ENCODE data around the gene CCNL2.

The CCNL2 gene

GRCh38 chr1:1351511-1352427 is 47.4 kb downstream of the CCNL2 start:
- Histone ChIP-seq H3K36me3 (no peaks in the 10 kb centered on the region), H3K4me3 (peak overlapping the region in 1 of 10 experiments; percentile 14; a peak in 1 of 20 replicates), H4K20me1 (peaks cover 9 to 55% (median 50%) of the 10 kb centered on the region in 11 experiments; a peak in 21 of 22 replicates), H3K9ac (peak overlapping the region in 7 of 11 experiments; percentile 5 to 44 (median 24); a peak in 8 of 22 replicates), H3K4me2 (peak overlapping the region; percentile 29 to 85 (median 67); a peak in 21 of 22 replicates), H3K27me3 (peaks cover 35 to 43% (median 43%) of the 10 kb centered on the region in 11 experiments), H3K27ac (no peak overlapping the region), H3K9me3 (replicated peaks in 1 of 11) (no peaks in the 10 kb centered on the region), H3K4me1 (peaks cover 30 to 56% (median 53%) of the 10 kb centered on the region in 10 experiments)
- no peak for TF ChIP-seq Cebpa-rat (IDR thresholded peaks at IDR 0.05)

- no peaks in the 10 kb centered on the region for H3K36me3 ChIP-seq
- peak within 1 kb of the TSS; percentile 86 to 95 (median 93) for H3K27ac ChIP-seq
- H3K4me1 ChIP-seq: peaks cover 52 to 74% (median 72%) of the 10 kb centered on the region in 10 experiments
- H4K20me1 ChIP-seq: peaks cover 33 to 74% (median 70%) of the 10 kb centered on the region in 11 experiments; a peak in 21 of 22 replicates
- H3K27me3 ChIP-seq: peaks cover 23 to 32% (median 31%) of the 10 kb centered on the region in 11 experiments
- H3K9me3 ChIP-seq (replicated peaks in 1 of 11): no peaks in the 10 kb centered on the region
- H3K9ac ChIP-seq: peak within 1 kb of the TSS; percentile 85 to 98 (median 94)
- H3K4me3 ChIP-seq: peak within 1 kb of the TSS; percentile 79 to 95 (median 88)
- TF ChIP-seq Cebpa-rat (IDR thresholded peaks at IDR 0.05): no peak
- H3K4me2 ChIP-seq: peak within 1 kb of the TSS; percentile 94 to 100 (median 100)
Observed at GRCh38 chr1:1349256-1350012, 49.7 kb downstream of the CCNL2 start, which contains the start of gene DVL1. Gene DVL1, minus strand, starts transcription at chr1:1349418. Its CDS starts 353 bp downstream, at chr1:1349065.

DNA sequence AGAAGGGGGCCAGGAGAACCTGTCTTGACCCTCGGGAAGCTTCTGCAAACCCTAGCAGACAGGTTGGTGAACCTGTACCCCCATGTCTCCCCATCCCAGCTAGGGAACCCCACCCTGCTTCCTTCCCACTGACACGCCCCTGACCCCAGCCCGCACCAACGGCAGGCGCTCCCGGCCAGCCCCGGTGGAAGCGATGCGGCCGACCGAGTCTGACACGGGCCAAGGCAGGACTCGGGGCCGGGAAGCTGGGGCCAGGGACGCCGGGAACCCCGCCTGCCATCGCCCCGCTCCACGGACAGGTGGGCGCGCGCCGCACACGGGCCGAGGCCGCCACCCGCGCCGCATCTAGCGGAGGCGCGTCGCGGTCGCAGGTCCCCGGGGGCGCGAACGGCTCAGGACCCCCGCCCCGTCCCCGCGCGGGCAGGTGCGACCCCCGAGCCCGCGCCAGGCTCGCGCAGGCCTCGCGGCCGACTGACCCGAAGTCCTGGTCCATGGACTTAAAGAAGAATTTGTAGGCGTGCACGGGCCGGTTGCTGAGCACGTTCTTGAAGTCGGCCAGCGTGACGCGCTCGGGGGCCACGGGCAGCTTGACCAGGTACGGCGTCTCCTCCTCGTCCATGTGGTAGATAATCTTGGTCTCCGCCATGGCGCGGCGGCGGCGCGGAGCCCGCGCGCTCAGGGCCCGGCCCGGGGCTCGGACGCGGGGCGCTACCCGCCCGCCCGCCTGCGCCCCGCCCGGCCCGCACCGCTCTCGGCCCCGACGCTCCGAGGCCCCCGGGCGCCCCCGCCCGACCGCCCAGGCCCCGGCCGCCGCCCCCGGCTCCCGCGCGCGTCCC is 50.5 kb downstream of the CCNL2 start:
- TF ChIP-seq Cebpa-rat (IDR thresholded peaks at IDR 0.05): no peak
- Histone ChIP-seq H4K20me1 (peaks cover 41 to 74% (median 73%) of the 10 kb centered on the region in 11 experiments; a peak in 21 of 22 replicates), H3K4me2 (peak overlapping the region; percentile 94 to 100 (median 100)), H3K4me3 (peak overlapping the region; percentile 79 to 95 (median 88)), H3K27ac (peak overlapping the region; percentile 63 to 95 (median 90)), H3K9me3 (replicated peaks in 1 of 11) (no peaks in the 10 kb centered on the region), H3K27me3 (peaks cover 15 to 24% (median 23%) of the 10 kb centered on the region in 11 experiments), H3K4me1 (peaks cover 50 to 74% (median 73%) of the 10 kb centered on the region in 10 experiments), H3K9ac (peak overlapping the region; percentile 85 to 97 (median 94)), H3K36me3 (no peaks in the 10 kb centered on the region)

GRCh38 chr1:1347663-1348419 is 51.3 kb downstream of the CCNL2 start:
- peak overlapping the region; percentile 79 to 95 (median 88) for H3K4me3 ChIP-seq
- no peak for TF ChIP-seq Cebpa-rat (IDR thresholded peaks at IDR 0.05)
- peak overlapping the region; percentile 94 to 100 (median 100) for H3K4me2 ChIP-seq
- H3K27me3 ChIP-seq: peaks cover 7 to 16% (median 15%) of the 10 kb centered on the region in 11 experiments
- H4K20me1 ChIP-seq: peaks cover 49 to 74% (median 73%) of the 10 kb centered on the region in 11 experiments; a peak in 21 of 22 replicates
- H3K9ac ChIP-seq: peak overlapping the region; percentile 85 to 97 (median 94)
- peaks cover 51 to 74% (median 73%) of the 10 kb centered on the region in 10 experiments for H3K4me1 ChIP-seq
- H3K27ac ChIP-seq: peak overlapping the region in 10 of 11 experiments; percentile 63 to 95 (median 88); a peak in 12 of 22 replicates
- no peaks in the 10 kb centered on the region for H3K9me3 ChIP-seq (replicated peaks in 1 of 11)
- no peaks in the 10 kb centered on the region for H3K36me3 ChIP-seq

GRCh38 chr1:1347026-1347595 is 52.0 kb downstream of the CCNL2 start:
- Histone ChIP-seq H3K4me3 (peak overlapping the region in 9 of 10 experiments; percentile 79 to 95 (median 88); a peak in 17 of 20 replicates), H3K4me2 (peak overlapping the region; percentile 94 to 100 (median 100)), H3K9me3 (replicated peaks in 1 of 11) (no peaks in the 10 kb centered on the region), H3K9ac (peak overlapping the region in 10 of 11 experiments; percentile 85 to 97 (median 94); a peak in 19 of 22 replicates), H3K27me3 (peaks cover under 1 to 8% (median 8%) of the 10 kb centered on the region in 11 experiments), H3K4me1 (peaks cover 58 to 74% (median 73%) of the 10 kb centered on the region in 10 experiments), H4K20me1 (peaks cover 55 to 74% (median 74%) of the 10 kb centered on the region in 11 experiments; a peak in 21 of 22 replicates), H3K27ac (no peak overlapping the region), H3K36me3 (peaks cover 0 to 1% (median 0%) of the 10 kb centered on the region in 11 experiments; a peak in 3 of 22 replicates)
- TF ChIP-seq Cebpa-rat (IDR thresholded peaks at IDR 0.05): no peak

- H4K20me1 ChIP-seq: peaks cover 61 to 74% (median 74%) of the 10 kb centered on the region in 11 experiments; a peak in 21 of 22 replicates
- H3K4me3 ChIP-seq: no peak overlapping the region
- H3K9me3 ChIP-seq (replicated peaks in 1 of 11): no peaks in the 10 kb centered on the region
- H3K36me3 ChIP-seq: peaks cover 0 to 7% (median 5%) of the 10 kb centered on the region in 11 experiments; a peak in 12 of 22 replicates
- H3K27ac ChIP-seq: no peak overlapping the region
- H3K27me3 ChIP-seq: peaks cover 0 to 2% (median 1%) of the 10 kb centered on the region in 11 experiments; a peak in 9 of 22 replicates
- peaks cover 58 to 71% (median 68%) of the 10 kb centered on the region in 10 experiments for H3K4me1 ChIP-seq
- H3K9ac ChIP-seq: peak overlapping the region in 8 of 11 experiments; percentile 22 to 97 (median 94); a peak in 10 of 22 replicates
- TF ChIP-seq Cebpa-rat (IDR thresholded peaks at IDR 0.05): no peak
- peak overlapping the region; percentile 94 to 100 (median 100); a peak in 21 of 22 replicates for H3K4me2 ChIP-seq
Observed at GRCh38 chr1:1346501-1346890, 52.6 kb downstream of the CCNL2 start.

All from BLaER1 treated with 17β-estradiol and CSF1 and Interleukin-3, amounts not matched to agents 10 nM and 100 nM (cell line).